WTC11 (cell line): Measurements from ENCODE around the gene SP140. TPM values are rescaled to one million over a fixed set of nuclear protein-coding genes. Genes with fewer than 3 reads are reported as not detected.

ENCODE experiments used
- ATAC-seq: fragments of 200-7000 bp; cut with Tn5 transposase; 2 replicates; pipeline ENCODE4 v1.10.0; 2021; ENCODE audit warnings: mild to moderate bottlenecking, moderate library complexity
- CTCF ChIA-PET: fragments of 300-600 bp; sonication (Branson Sonifier 250); formaldehyde crosslinking; loops from one replicate; lab custom pipeline; 2021; ENCODE audit warnings: antibody characterized with exemption; lab: Charles Lee
- POLR2A ChIA-PET: fragments of 350-600 bp; sonication (Branson Sonifier 250); formaldehyde crosslinking; loops from one replicate; lab custom pipeline; 2021; ENCODE audit warnings: antibody characterized with exemption; lab: Charles Lee
- DNase-seq: peaks from one replicate; pipeline ENCODE4 v3.0.0; 2021; ENCODE audit warnings: low spot score
- H3K27ac Mint-ChIP-seq: 2 replicates; pipeline ENCODE4 v1.8.0; 2021; ENCODE audit warnings: mixed read lengths
- H3K27me3 Mint-ChIP-seq: 2 replicates; pipeline ENCODE4 v1.8.0; 2021; ENCODE audit warnings: low read depth, mild to moderate bottlenecking, moderate library complexity, mixed read lengths
- H3K36me3 Mint-ChIP-seq: 2 replicates; pipeline ENCODE4 v1.8.0; 2021; ENCODE audit warnings: mixed read lengths
- H3K4me1 Mint-ChIP-seq: 2 replicates; pipeline ENCODE4 v1.8.0; 2022; ENCODE audit warnings: mixed read lengths
- H3K4me3 Mint-ChIP-seq: 2 replicates; pipeline ENCODE4 v1.8.0; 2021; ENCODE audit warnings: mild to moderate bottlenecking, moderate library complexity, mixed read lengths
- H3K9me3 Mint-ChIP-seq: 2 replicates; pipeline ENCODE4 v1.8.0; 2021; ENCODE audit warnings: mixed read lengths
- ELF4 ChIP-seq: sonication (generic); formaldehyde crosslinking; IDR thresholded peaks from 2 replicates; pipeline ENCODE4 v1.8.1; 2022; ENCODE audit warnings: low read depth, mild to moderate bottlenecking, moderate library complexity, missing genetic modification reagents
- ERG ChIP-seq: fragments of 250-450 bp; sonication (Bioruptor Pico); IDR thresholded peaks from 2 replicates; pipeline ENCODE4 v1.8.0; 2021; ENCODE audit warnings: mild to moderate bottlenecking
- FOXP1 ChIP-seq: sonication (generic); formaldehyde crosslinking; IDR thresholded peaks from 2 replicates; pipeline ENCODE4 v1.8.0; 2022; ENCODE audit warnings: missing genetic modification reagents, mild to moderate bottlenecking, moderate library complexity, borderline replicate concordance
- KAT7 ChIP-seq: sonication (generic); formaldehyde crosslinking; IDR thresholded peaks from 2 replicates; pipeline ENCODE4 v1.8.1; 2023; ENCODE audit warnings: missing genetic modification reagents, mild to moderate bottlenecking, borderline replicate concordance
- NFE2L1 ChIP-seq: sonication (generic); formaldehyde crosslinking; IDR thresholded peaks from 2 replicates; pipeline ENCODE4 v1.8.1; 2023; ENCODE audit warnings: missing genetic modification reagents
- NFYB ChIP-seq: sonication (generic); formaldehyde crosslinking; conservative IDR thresholded peaks from 2 replicates; pipeline ENCODE4 v1.8.0; 2022; ENCODE audit warnings: low read depth, missing genetic modification reagents
- NR3C1 ChIP-seq: sonication (generic); formaldehyde crosslinking; conservative IDR thresholded peaks from 2 replicates; pipeline ENCODE4 v1.8.1; 2023; ENCODE audit warnings: low read depth, mild to moderate bottlenecking, missing genetic modification reagents
- PREB ChIP-seq: sonication (generic); formaldehyde crosslinking; IDR thresholded peaks from 2 replicates; pipeline ENCODE4 v1.8.1; 2022; ENCODE audit warnings: mild to moderate bottlenecking, missing genetic modification reagents, moderate library complexity, borderline replicate concordance
- TEAD1 ChIP-seq: sonication (generic); formaldehyde crosslinking; IDR thresholded peaks from 2 replicates; pipeline ENCODE4 v1.8.0; 2022; ENCODE audit warnings: mild to moderate bottlenecking, missing genetic modification reagents
- TP53 ChIP-seq: sonication (generic); formaldehyde crosslinking; IDR thresholded peaks from 2 replicates; pipeline ENCODE4 v1.8.1; 2023; ENCODE audit warnings: mild to moderate bottlenecking, missing genetic modification reagents
- ZBTB21 ChIP-seq: sonication (generic); formaldehyde crosslinking; IDR thresholded peaks from 2 replicates; pipeline ENCODE4 v1.8.1; 2023; ENCODE audit warnings: mild to moderate bottlenecking, missing genetic modification reagents, borderline replicate concordance
- ZNF121 ChIP-seq: sonication (generic); formaldehyde crosslinking; IDR thresholded peaks from 2 replicates; pipeline ENCODE4 v1.8.0; 2023; ENCODE audit warnings: missing genetic modification reagents
- ZNF317 ChIP-seq: sonication (generic); formaldehyde crosslinking; IDR thresholded peaks from 2 replicates; pipeline ENCODE4 v1.8.1; 2023; ENCODE audit warnings: low read depth, mild to moderate bottlenecking, moderate library complexity, missing genetic modification reagents, borderline replicate concordance
- total RNA-seq: library from RNA; stranded (reverse); gene quantifications from 3 replicates; pipeline ENCODE4 v1.2.3, GENCODE V29; 2021
- TF ChIP-seq, protein P1 (sequence below): fragments of 250-450 bp; sonication (Bioruptor Pico); IDR thresholded peaks from 2 replicates; pipeline ENCODE4 v1.9.0; 2021; ENCODE audit warnings: mild to moderate bottlenecking
- TF ChIP-seq, protein P2 (sequence below): sonication (generic); formaldehyde crosslinking; IDR thresholded peaks from 2 replicates; pipeline ENCODE4 v1.8.1; 2022; ENCODE audit warnings: low read depth, mild to moderate bottlenecking, moderate library complexity, missing genetic modification reagents, borderline replicate concordance
- TF ChIP-seq, protein P3 (sequence below): sonication (generic); formaldehyde crosslinking; IDR thresholded peaks from 2 replicates; pipeline ENCODE4 v1.8.0; 2023; ENCODE audit warnings: missing genetic modification reagents, mild to moderate bottlenecking, borderline replicate concordance

SP140 gene
- total RNA-seq, 1 experiment from 2014 or later = 0.66 TPM

DNA sequence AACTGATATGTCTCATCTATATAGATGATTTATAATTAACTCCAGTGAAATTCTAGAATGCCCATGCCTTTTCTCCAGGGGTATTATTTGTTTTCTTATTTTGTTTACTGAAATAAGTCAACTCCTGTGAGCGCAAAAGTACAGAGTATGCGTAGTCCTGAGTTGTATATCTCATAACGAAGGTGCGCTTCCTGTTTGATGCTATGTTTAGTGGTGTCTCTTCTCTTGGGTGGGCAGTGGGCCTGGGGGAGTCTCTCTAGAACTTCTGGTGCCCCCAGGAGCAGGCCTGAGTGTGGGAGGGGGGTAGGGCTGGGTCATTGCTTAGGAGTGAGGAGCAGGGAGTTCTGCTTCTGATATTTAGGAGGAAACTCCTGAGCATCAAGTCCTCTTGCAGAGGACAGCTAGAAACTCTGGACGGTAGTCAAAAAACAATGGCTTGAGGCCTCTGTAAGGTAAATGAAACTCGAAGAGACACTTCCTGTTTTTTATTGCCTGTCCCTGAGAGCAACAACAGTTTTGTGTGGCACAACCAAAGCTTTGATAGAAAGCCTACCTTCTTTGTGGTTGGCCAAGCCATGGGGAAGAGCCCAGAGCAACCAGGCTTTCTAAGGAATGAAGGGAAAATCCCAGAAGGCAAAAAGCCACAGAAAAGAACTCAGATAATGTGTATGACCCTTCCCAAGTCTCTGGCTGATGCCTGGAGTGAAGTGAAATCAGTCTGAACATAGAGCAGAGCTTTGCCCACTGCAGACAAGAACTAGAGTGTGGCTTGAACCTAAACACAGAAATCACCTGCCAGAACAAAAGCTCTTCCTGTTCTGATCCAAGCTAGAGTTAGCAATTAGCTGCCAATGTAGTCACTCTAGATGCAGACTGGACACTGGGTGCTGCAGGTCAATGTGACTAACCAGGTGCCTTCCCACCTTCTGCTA, 92.9 kb downstream of the SP140 start:
- Mint-ChIP-seq H3K36me3 (peaks cover 23% of the 10 kb centered on the region), H3K27me3 (peaks cover 4% of the 10 kb centered on the region; the same call in 1 of the 2 replicates), H3K4me3 (no peak overlapping the region), H3K9me3 (peaks cover 30% of the 10 kb centered on the region), H3K27ac (no peak overlapping the region), H3K4me1 (no peaks in the 10 kb centered on the region)
- DNase-seq = no peak
- TF ChIP-seq NFYB = no peak
- no peak for TF ChIP-seq TEAD1 (CRISPR knock-in tag)
- TF ChIP-seq FOXP1 (CRISPR knock-in tag) = no peak
- no peak for TF ChIP-seq PREB (CRISPR knock-in tag)
- TF ChIP-seq NFE2L1 (CRISPR knock-in tag) = no peak
- TF ChIP-seq, protein P1, sequence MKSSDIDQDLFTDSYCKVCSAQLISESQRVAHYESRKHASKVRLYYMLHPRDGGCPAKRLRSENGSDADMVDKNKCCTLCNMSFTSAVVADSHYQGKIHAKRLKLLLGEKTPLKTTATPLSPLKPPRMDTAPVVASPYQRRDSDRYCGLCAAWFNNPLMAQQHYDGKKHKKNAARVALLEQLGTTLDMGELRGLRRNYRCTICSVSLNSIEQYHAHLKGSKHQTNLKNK = no peak
- TF ChIP-seq, protein P2, sequence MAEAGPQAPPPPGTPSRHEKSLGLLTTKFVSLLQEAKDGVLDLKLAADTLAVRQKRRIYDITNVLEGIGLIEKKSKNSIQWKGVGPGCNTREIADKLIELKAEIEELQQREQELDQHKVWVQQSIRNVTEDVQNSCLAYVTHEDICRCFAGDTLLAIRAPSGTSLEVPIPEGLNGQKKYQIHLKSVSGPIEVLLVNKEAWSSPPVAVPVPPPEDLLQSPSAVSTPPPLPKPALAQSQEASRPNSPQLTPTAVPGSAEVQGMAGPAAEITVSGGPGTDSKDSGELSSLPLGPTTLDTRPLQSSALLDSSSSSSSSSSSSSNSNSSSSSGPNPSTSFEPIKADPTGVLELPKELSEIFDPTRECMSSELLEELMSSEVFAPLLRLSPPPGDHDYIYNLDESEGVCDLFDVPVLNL (CRISPR knock-in tag) = no peak
- TF ChIP-seq, protein P3, sequence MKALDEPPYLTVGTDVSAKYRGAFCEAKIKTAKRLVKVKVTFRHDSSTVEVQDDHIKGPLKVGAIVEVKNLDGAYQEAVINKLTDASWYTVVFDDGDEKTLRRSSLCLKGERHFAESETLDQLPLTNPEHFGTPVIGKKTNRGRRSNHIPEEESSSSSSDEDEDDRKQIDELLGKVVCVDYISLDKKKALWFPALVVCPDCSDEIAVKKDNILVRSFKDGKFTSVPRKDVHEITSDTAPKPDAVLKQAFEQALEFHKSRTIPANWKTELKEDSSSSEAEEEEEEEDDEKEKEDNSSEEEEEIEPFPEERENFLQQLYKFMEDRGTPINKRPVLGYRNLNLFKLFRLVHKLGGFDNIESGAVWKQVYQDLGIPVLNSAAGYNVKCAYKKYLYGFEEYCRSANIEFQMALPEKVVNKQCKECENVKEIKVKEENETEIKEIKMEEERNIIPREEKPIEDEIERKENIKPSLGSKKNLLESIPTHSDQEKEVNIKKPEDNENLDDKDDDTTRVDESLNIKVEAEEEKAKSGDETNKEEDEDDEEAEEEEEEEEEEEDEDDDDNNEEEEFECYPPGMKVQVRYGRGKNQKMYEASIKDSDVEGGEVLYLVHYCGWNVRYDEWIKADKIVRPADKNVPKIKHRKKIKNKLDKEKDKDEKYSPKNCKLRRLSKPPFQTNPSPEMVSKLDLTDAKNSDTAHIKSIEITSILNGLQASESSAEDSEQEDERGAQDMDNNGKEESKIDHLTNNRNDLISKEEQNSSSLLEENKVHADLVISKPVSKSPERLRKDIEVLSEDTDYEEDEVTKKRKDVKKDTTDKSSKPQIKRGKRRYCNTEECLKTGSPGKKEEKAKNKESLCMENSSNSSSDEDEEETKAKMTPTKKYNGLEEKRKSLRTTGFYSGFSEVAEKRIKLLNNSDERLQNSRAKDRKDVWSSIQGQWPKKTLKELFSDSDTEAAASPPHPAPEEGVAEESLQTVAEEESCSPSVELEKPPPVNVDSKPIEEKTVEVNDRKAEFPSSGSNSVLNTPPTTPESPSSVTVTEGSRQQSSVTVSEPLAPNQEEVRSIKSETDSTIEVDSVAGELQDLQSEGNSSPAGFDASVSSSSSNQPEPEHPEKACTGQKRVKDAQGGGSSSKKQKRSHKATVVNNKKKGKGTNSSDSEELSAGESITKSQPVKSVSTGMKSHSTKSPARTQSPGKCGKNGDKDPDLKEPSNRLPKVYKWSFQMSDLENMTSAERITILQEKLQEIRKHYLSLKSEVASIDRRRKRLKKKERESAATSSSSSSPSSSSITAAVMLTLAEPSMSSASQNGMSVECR = no peak
- no peak for TF ChIP-seq KAT7 (CRISPR knock-in tag)
- TF ChIP-seq ZNF121 (CRISPR knock-in tag) = no peak
- TF ChIP-seq NR3C1 (CRISPR knock-in tag) = no peak
- no peak for TF ChIP-seq ZNF317 (CRISPR knock-in tag)
- TF ChIP-seq ELF4 (CRISPR knock-in tag) = no peak
- no peak for TF ChIP-seq TP53 (CRISPR knock-in tag)
- TF ChIP-seq ZBTB21 (CRISPR knock-in tag) = no peak
- TF ChIP-seq ERG (CRISPR knock-in tag) = no peak
- POLR2A ChIA-PET = no interaction called here
- CTCF ChIA-PET = interaction anchor here (2.4 kb wide), 1 partner anchor 158 kb away, joined by 9 read pairs; no protein-coding TSS in a partner anchor
- no peak for ATAC-seq
